Loucy (cell line): ENCODE results near the gene IL17B.
"Not testable (repeated sequence)": the region's sequence is repeated elsewhere in the genome, so short reads cannot be mapped to it uniquely, and the experiment has no call there.

ENCODE experiments used
- CTCF ChIP-seq: fragments of 200-600 bp; sonication (generic); conservative IDR thresholded peaks from 2 replicates; pipeline ENCODE4 v1.5.1; 2014; ENCODE audit warnings: mild to moderate bottlenecking, antibody characterized with exemption, low read length
- EZH2phosphoT487 ChIP-seq: fragments of 200-600 bp; IDR thresholded peaks from 2 replicates; pipeline ENCODE4 v1.6.1; 2018; ENCODE audit warnings: antibody characterized with exemption, mild to moderate bottlenecking, moderate library complexity, borderline replicate concordance

- not testable (repeated sequence) for TF ChIP-seq CTCF, EZH2phosphoT487
Measured at GRCh38 chr5:149391076-149391475, 12.0 kb upstream of the IL17B start.
